ENCODE results near the gene CEP350.

Gene CEP350

DNA sequence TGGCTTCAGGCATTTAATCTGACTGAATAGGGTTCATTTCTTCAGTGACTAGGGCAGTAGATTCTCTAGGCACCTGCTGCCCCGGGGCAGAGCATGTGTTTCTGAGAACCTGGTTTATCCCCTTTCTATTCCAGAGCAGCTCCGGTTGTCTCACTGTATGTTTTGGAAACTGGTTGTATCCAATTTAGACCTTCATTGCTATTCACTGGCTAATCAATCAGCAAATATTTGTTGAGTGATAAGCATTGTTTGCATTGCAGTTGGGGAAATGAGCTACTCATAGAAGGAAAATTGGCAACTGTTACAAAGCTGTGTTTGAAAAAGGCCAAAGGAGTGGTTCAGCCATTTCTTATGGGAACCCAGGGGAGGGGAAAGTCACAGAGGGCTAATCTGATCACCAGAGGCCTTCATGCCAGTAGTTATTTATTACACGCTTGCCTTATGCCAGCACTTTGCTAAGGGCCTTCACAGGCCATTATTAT lies 203.0 kb downstream of the CEP350 start:
- peaks cover 41% of the 10 kb centered on the region for H3K27me3 ChIP-seq (ENCODE audit: insufficient read depth, insufficient read length)
- no peak overlapping the region for H3K9ac ChIP-seq (ENCODE audit: insufficient read length, low read depth)
- no peaks in the 10 kb centered on the region for H3K9me3 ChIP-seq (ENCODE audit: insufficient read depth, low read length)
- no peak overlapping the region for H3K4me3 ChIP-seq (ENCODE audit: insufficient read length, low read depth)
- no peaks in the 10 kb centered on the region for H3K4me1 ChIP-seq (ENCODE audit: insufficient read depth, insufficient read length)
- TF ChIP-seq SUZ12 (IDR thresholded peaks at IDR 0.05; ENCODE audit: extremely low read depth, insufficient read depth, insufficient read length) (no peak), YY1 (IDR thresholded peaks at IDR 0.05; ENCODE audit: insufficient read depth, insufficient read length) (no peak), ZNF274 (IDR thresholded peaks at IDR 0.05; ENCODE audit: low read depth, low read length) (no peak)
- H3K36me3 ChIP-seq (ENCODE audit: insufficient read depth, insufficient read length, low read length) = no peaks in the 10 kb centered on the region
- DNase-seq (ENCODE audit: low read depth, low spot score) = no peak

DNA sequence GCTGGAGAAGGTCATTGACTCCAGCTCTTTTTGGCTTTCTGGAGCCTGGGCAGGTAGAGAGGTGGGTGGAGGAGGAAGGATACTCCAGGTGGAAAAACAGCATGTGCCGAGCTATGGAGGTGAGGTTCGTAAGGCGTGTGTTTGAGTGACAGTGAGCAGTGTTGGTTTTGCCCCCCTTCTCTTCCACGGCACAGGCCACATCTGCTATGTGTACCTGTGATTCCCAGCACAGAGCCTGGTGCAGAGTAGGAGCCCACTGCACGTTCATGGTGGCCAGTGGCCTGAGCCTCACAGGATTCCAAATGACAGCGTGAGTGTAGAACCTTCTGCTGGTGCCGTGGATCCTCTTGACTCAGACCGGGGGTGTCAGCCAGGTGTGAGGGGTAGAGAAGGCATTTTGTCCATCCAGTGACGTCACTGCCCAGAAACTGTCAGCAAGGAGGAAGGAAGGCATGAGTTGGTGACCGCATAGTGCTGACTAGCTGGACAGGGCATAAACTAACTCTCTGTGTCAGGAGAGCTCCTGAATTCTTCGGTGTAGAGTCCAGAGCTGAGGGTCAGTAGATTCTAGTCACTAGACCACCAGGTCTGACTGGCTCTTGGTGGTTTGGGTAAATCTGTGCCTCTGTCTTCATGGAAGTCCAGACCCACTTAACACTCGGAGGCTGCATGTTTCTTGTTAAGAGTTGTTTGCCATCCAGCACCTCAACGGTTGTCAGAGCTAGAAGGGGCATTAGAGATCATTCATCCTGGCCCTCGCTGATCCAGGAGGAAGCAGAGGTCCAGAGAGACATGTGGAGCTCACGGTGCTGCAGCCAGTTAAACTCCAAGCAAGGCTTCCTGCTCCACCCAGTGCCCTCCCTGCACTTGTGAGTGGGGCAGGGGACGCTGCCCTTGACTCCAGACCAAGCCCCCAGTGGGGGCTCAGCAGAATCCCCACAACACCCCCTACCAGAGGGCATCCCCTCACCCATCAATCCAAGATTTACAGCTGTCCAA lies 203.8 kb downstream of the CEP350 start:
- H3K4me1 ChIP-seq (ENCODE audit: insufficient read depth, insufficient read length) = no peaks in the 10 kb centered on the region
- H3K36me3 ChIP-seq (ENCODE audit: insufficient read depth, insufficient read length, low read length) = no peaks in the 10 kb centered on the region
- TF ChIP-seq YY1 (IDR thresholded peaks at IDR 0.05; ENCODE audit: insufficient read depth, insufficient read length) = no peak
- TF ChIP-seq ZNF274 (IDR thresholded peaks at IDR 0.05; ENCODE audit: low read depth, low read length) = no peak
- no peak for TF ChIP-seq SUZ12 (IDR thresholded peaks at IDR 0.05; ENCODE audit: extremely low read depth, insufficient read depth, insufficient read length)
- H3K27me3 ChIP-seq (ENCODE audit: insufficient read depth, insufficient read length) = peaks cover 33% of the 10 kb centered on the region
- no peaks in the 10 kb centered on the region for H3K9me3 ChIP-seq (ENCODE audit: insufficient read depth, low read length)
- DNase-seq (ENCODE audit: low read depth, low spot score) = no peak
- H3K9ac ChIP-seq (ENCODE audit: insufficient read length, low read depth) = no peak overlapping the region
- no peak overlapping the region for H3K4me3 ChIP-seq (ENCODE audit: insufficient read length, low read depth)

GRCh38 chr1:180160357-180160756 lies 205.7 kb downstream of the CEP350 start:
- H3K4me3 ChIP-seq (ENCODE audit: insufficient read length, low read depth) = no peak overlapping the region

GRCh38 chr1:180163041-180163440 lies 208.4 kb downstream of the CEP350 start:
- Histone ChIP-seq H3K27me3 (ENCODE audit: insufficient read depth, insufficient read length) (no peaks in the 10 kb centered on the region), H3K9ac (ENCODE audit: insufficient read length, low read depth) (no peak overlapping the region), H3K4me1 (ENCODE audit: insufficient read depth, insufficient read length) (peaks cover 15% of the 10 kb centered on the region), H3K4me3 (ENCODE audit: insufficient read length, low read depth) (no peak overlapping the region), H3K36me3 (ENCODE audit: insufficient read depth, insufficient read length, low read length) (peaks cover under 1% of the 10 kb centered on the region), H3K9me3 (ENCODE audit: insufficient read depth, low read length) (no peaks in the 10 kb centered on the region)
- no peak for DNase-seq (ENCODE audit: low read depth, low spot score)
- TF ChIP-seq SUZ12 (IDR thresholded peaks at IDR 0.05; ENCODE audit: extremely low read depth, insufficient read depth, insufficient read length) (no peak), ZNF274 (IDR thresholded peaks at IDR 0.05; ENCODE audit: low read depth, low read length) (no peak), YY1 (IDR thresholded peaks at IDR 0.05; ENCODE audit: insufficient read depth, insufficient read length) (no peak)

More at GRCh38 chr1:180160357-180160756, 205.7 kb downstream of the CEP350 start:
- no peak for DNase-seq (ENCODE audit: low read depth, low spot score)
- Histone ChIP-seq H3K27me3 (ENCODE audit: insufficient read depth, insufficient read length) (peaks cover 18% of the 10 kb centered on the region), H3K9ac (ENCODE audit: insufficient read length, low read depth) (no peak overlapping the region), H3K4me1 (ENCODE audit: insufficient read depth, insufficient read length) (no peaks in the 10 kb centered on the region), H3K36me3 (ENCODE audit: insufficient read depth, insufficient read length, low read length) (no peaks in the 10 kb centered on the region), H3K9me3 (ENCODE audit: insufficient read depth, low read length) (no peaks in the 10 kb centered on the region)
- TF ChIP-seq SUZ12 (IDR thresholded peaks at IDR 0.05; ENCODE audit: extremely low read depth, insufficient read depth, insufficient read length) = no peak
- no peak for TF ChIP-seq ZNF274 (IDR thresholded peaks at IDR 0.05; ENCODE audit: low read depth, low read length)
- no peak for TF ChIP-seq YY1 (IDR thresholded peaks at IDR 0.05; ENCODE audit: insufficient read depth, insufficient read length)

Measured in NT2/D1 (cell line).